H9 (cell line): Measurements from ENCODE around the gene FUT8. TPM values are rescaled to one million over a fixed set of nuclear protein-coding genes. Genes with fewer than 3 reads are reported as not detected.

Source experiments
- DNase-seq: peaks from one replicate; pipeline ENCODE4 v3.0.0-alpha.2; 2017
- H2AFZ ChIP-seq: one replicate; pipeline ENCODE4 v1.6.1; 2013; ENCODE audit warnings: mild to moderate bottlenecking, low read length, control low read depth, moderate library complexity
- H2AK5ac ChIP-seq: 2 replicates; pipeline ENCODE4 v1.6.1; 2013; ENCODE audit warnings: low read length, control low read depth, mixed read lengths; ENCODE audit not compliant: insufficient read length
- H2BK120ac ChIP-seq: one replicate; pipeline ENCODE4 v1.6.1; 2013; ENCODE audit warnings: low read depth, mild to moderate bottlenecking, low read length, control low read depth, inconsistent platforms; ENCODE audit not compliant: poor library complexity, severe bottlenecking
- H2BK12ac ChIP-seq: 2 replicates; pipeline ENCODE4 v1.6.1; 2013; ENCODE audit warnings: low read length, control low read depth, mixed read lengths, low read depth; ENCODE audit not compliant: insufficient read length
- H2BK15ac ChIP-seq: 2 replicates; pipeline ENCODE4 v1.6.1; 2013; ENCODE audit warnings: low read depth, low read length, control low read depth
- H2BK20ac ChIP-seq: one replicate; pipeline ENCODE4 v1.6.1; 2013; ENCODE audit warnings: low read depth, mild to moderate bottlenecking, low read length, control low read depth, inconsistent platforms; ENCODE audit not compliant: poor library complexity, severe bottlenecking
- H2BK5ac ChIP-seq: 2 replicates; pipeline ENCODE4 v1.6.1; 2013; ENCODE audit warnings: low read length, control low read depth, mixed read lengths; ENCODE audit not compliant: insufficient read length
- H3K14ac ChIP-seq: 2 replicates; pipeline ENCODE4 v1.6.1; 2013; ENCODE audit warnings: low read length, control low read depth; ENCODE audit not compliant: insufficient read depth
- H3K18ac ChIP-seq: 2 replicates; pipeline ENCODE4 v1.6.1; 2013; ENCODE audit warnings: low read depth, mild to moderate bottlenecking, mixed read lengths, low read length, control low read depth; ENCODE audit not compliant: insufficient read length
- H3K23ac ChIP-seq: 2 replicates; pipeline ENCODE4 v1.6.1; 2013; ENCODE audit warnings: low read length, control low read depth, mixed read lengths, low read depth; ENCODE audit not compliant: insufficient read length
- H3K23me2 ChIP-seq: 2 replicates; pipeline ENCODE4 v1.6.1; 2013; ENCODE audit warnings: low read depth, mild to moderate bottlenecking, mixed read lengths, low read length, control low read depth; ENCODE audit not compliant: insufficient read length, poor library complexity, severe bottlenecking
- H3K27ac ChIP-seq: 2 replicates; pipeline ENCODE4 v1.5.1; 2013; ENCODE audit warnings: low read length, control low read depth, mixed read lengths, low read depth; ENCODE audit not compliant: insufficient read length
- H3K27me3 ChIP-seq: 2 replicates; pipeline ENCODE4 v1.6.1; 2013; ENCODE audit warnings: low read length, control low read depth, inconsistent platforms; ENCODE audit not compliant: insufficient read depth
- H3K4ac ChIP-seq: 2 replicates; pipeline ENCODE4 v1.6.1; 2013; ENCODE audit warnings: low read depth, mild to moderate bottlenecking, control low read depth, inconsistent platforms, low read length, moderate library complexity
- H3K4me1 ChIP-seq: 2 replicates; pipeline ENCODE4 v1.6.1; 2013; ENCODE audit warnings: low read length, control low read depth, inconsistent platforms; ENCODE audit not compliant: insufficient read depth
- H3K4me2 ChIP-seq: 2 replicates; pipeline ENCODE4 v1.6.1; 2013; ENCODE audit warnings: low read length, control low read depth, mixed read lengths; ENCODE audit not compliant: insufficient read length, insufficient read depth
- H3K56ac ChIP-seq: 2 replicates; pipeline ENCODE4 v1.6.1; 2013; ENCODE audit warnings: low read depth, mild to moderate bottlenecking, mixed read lengths, low read length, control low read depth; ENCODE audit not compliant: insufficient read length
- H3K79me1 ChIP-seq: 2 replicates; pipeline ENCODE4 v1.6.1; 2013; ENCODE audit warnings: low read depth, mild to moderate bottlenecking, moderate library complexity, low read length, control low read depth, inconsistent platforms; ENCODE audit not compliant: insufficient read depth, poor library complexity, severe bottlenecking
- H3K79me2 ChIP-seq: 2 replicates; pipeline ENCODE4 v1.6.1; 2013; ENCODE audit warnings: low read length, control low read depth, inconsistent platforms; ENCODE audit not compliant: insufficient read depth
- H3K9ac ChIP-seq: 2 replicates; pipeline ENCODE4 v1.6.1; 2013; ENCODE audit warnings: low read length, control low read depth, mixed read lengths; ENCODE audit not compliant: insufficient read length; ENCODE audit errors: extremely low read depth
- H3K9me3 ChIP-seq: one replicate; pipeline ENCODE4 v1.6.1; 2013; ENCODE audit warnings: low read depth, low read length, inconsistent platforms; ENCODE audit not compliant: control insufficient read depth
- H3T11ph ChIP-seq: one replicate; pipeline ENCODE4 v1.6.1; 2013; ENCODE audit warnings: mild to moderate bottlenecking, low read length, control low read depth, inconsistent platforms
- H4K20me1 ChIP-seq: one replicate; pipeline ENCODE4 v1.6.1; 2013; ENCODE audit not compliant: control insufficient read depth, insufficient read length, insufficient read depth
- H4K5ac ChIP-seq: 2 replicates; pipeline ENCODE4 v1.6.1; 2013; ENCODE audit warnings: low read depth, mild to moderate bottlenecking, mixed read lengths, low read length, control low read depth; ENCODE audit not compliant: insufficient read length
- H4K8ac ChIP-seq: replicated peaks from 2 replicates; pipeline ENCODE4 v1.6.1; 2013; ENCODE audit warnings: low read length, control low read depth, mixed read lengths, low read depth; ENCODE audit not compliant: insufficient read length
- H4K91ac ChIP-seq: 2 replicates; pipeline ENCODE4 v1.6.1; 2013; ENCODE audit warnings: low read depth, mild to moderate bottlenecking, moderate library complexity, mixed read lengths, low read length, control low read depth; ENCODE audit not compliant: insufficient read length
- H3K27ac Mint-ChIP-seq, 3 experiments: 2 replicates in 2 of 3; 3 replicates in 1 of 3; pipeline ENCODE4 v1.8.0; 2020 to 2021; ENCODE audit warnings: mixed read lengths in 3 of 3, mild to moderate bottlenecking in 1 of 3, moderate library complexity in 1 of 3
- H3K27me3 Mint-ChIP-seq: 2 replicates; pipeline ENCODE4 v1.8.0; 2021; ENCODE audit warnings: low read depth, mild to moderate bottlenecking, moderate library complexity, mixed read lengths
- H3K36me3 Mint-ChIP-seq, 3 experiments: 2 replicates in 2 of 3; 3 replicates in 1 of 3; pipeline ENCODE4 v1.8.0; 2020 to 2021; ENCODE audit warnings: low read depth in 3 of 3, mixed read lengths in 3 of 3; ENCODE audit not compliant: insufficient read depth in 1 of 3
- H3K4me1 Mint-ChIP-seq, 2 experiments: 2 replicates each; pipeline ENCODE4 v1.8.0; 2020; ENCODE audit warnings: mixed read lengths in 2 of 2
- H3K4me3 Mint-ChIP-seq, 2 experiments: 2 replicates in 1 of 2; 3 replicates in 1 of 2; pipeline ENCODE4 v1.8.0; 2020 to 2021; ENCODE audit warnings: mild to moderate bottlenecking in 2 of 2, mixed read lengths in 2 of 2, moderate library complexity in 1 of 2
- H3K9me3 Mint-ChIP-seq, 2 experiments: 2 replicates in 1 of 2; 3 replicates in 1 of 2; pipeline ENCODE4 v1.8.0; 2020; ENCODE audit warnings: mild to moderate bottlenecking in 2 of 2, mixed read lengths in 2 of 2, moderate library complexity in 1 of 2
- CTCF ChIP-seq: fragments of 200-600 bp; sonication (generic); conservative IDR thresholded peaks from 3 replicates; pipeline ENCODE4 v1.8.0; 2021; ENCODE audit warnings: antibody characterized with exemption, mild to moderate bottlenecking
- WGBS: extraction: QIAGEN DNeasy Blood & Tissue Kit; methylation state at CpG from one replicate; pipeline ENCODE4 v1.1.7; 2013; ENCODE audit warnings: missing lambda C conversion rate, low lambda C conversion rate, mixed read lengths; ENCODE audit not compliant: insufficient read length; ENCODE audit errors: extremely low coverage; 5-methylcytosine and 5-hydroxymethylcytosine counted together
- total RNA-seq: library from RNA; stranded (reverse); gene quantifications from 2 replicates; pipeline ENCODE4 v1.2.1, GENCODE V29; 2021

The FUT8 gene
- total RNA-seq, 1 experiment from 2014 or later, result 44.3 TPM

DNA sequence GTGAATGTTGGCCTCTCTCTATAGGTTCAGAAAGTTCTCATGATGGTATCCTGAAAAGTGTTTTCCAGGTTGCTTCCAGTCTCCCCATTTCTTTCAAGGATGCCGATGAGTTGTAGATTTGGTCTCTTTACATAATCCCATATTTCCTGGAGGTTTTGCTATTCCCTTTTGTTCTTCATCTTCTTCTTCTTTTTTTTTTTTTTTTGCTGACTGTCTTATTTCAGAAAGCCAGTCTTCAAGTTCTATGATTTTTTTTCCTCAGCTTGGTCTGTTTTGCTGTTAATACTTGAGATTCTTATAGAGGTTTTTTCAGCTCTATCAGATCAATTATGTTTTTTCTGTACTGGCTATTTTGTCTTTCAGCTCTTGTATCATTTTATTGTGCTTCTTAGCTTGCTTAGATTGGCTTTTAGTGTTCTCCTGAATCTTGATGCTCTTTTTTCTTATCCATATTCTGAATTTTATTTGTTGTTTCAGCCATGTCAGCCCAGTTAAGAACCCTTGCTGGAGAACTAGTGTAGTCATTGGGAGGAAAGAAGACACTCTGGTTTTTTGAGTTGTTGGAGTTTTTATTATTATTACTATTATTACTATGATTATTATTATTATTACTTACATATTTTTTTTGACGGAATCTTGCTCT, 124.4 kb downstream of the FUT8 start:
- no peak overlapping the region for H3K18ac ChIP-seq
- no peaks in the 10 kb centered on the region for H3K9me3 ChIP-seq
- H3K27me3 ChIP-seq, result no peaks in the 10 kb centered on the region
- Mint-ChIP-seq H3K27me3 (no peaks in the 10 kb centered on the region), H3K4me3 (no peak overlapping the region), H3K9me3 (no peaks in the 10 kb centered on the region; a peak in 1 of 5 replicates), H3K27ac (no peak overlapping the region), H3K4me1 (0 out of 4 replicates have a peak, but pooled peaks cover 0 to 2% of the 10 kb centered on the region in 2 experiments), H3K36me3 (no peaks in the 10 kb centered on the region)
- no peak overlapping the region for H4K8ac ChIP-seq
- H4K20me1 ChIP-seq, result no peaks in the 10 kb centered on the region
- no peak overlapping the region for H3K14ac ChIP-seq
- no peaks in the 10 kb centered on the region for H3K23me2 ChIP-seq
- H3T11ph ChIP-seq, result no peak overlapping the region
- H2BK5ac ChIP-seq, result no peak overlapping the region
- H3K9ac ChIP-seq, result no peak overlapping the region
- no peak overlapping the region for H3K56ac ChIP-seq
- no peak overlapping the region for H4K5ac ChIP-seq
- no peak overlapping the region for H2AFZ ChIP-seq
- H3K79me1 ChIP-seq, result no peaks in the 10 kb centered on the region
- no peak overlapping the region for H3K27ac ChIP-seq
- no peak overlapping the region for H3K23ac ChIP-seq
- H3K4me2 ChIP-seq, result no peak overlapping the region
- no peaks in the 10 kb centered on the region for H3K4me1 ChIP-seq
- no peak overlapping the region for H4K91ac ChIP-seq
- no peak overlapping the region for H2BK120ac ChIP-seq
- H2BK12ac ChIP-seq, result no peak overlapping the region
- no peak overlapping the region for H3K4ac ChIP-seq
- H2BK20ac ChIP-seq, result no peak overlapping the region
- no CpG with 5 or more reads among the region's 2 CpGs for WGBS
- H2AK5ac ChIP-seq, result no peak overlapping the region
- no peak for DNase-seq
- TF ChIP-seq CTCF, result no peak
- H2BK15ac ChIP-seq, result no peak overlapping the region
- no peaks in the 10 kb centered on the region for H3K79me2 ChIP-seq
